Vagina (tissue), 2 donors: Measurements from ENCODE around the gene L1CAM.

ENCODE experiments used
- CTCF ChIP-seq, 3 experiments: fragments of 450-650 bp in 2 of 3; fragments of 200-600 bp in 1 of 3; sonication (generic) in 1 of 3; IDR thresholded peaks; one replicate each; pipeline ENCODE4 v1.5.1; 2017 to 2019; ENCODE audit warnings: antibody characterized with exemption in 3 of 3, mild to moderate bottlenecking in 2 of 3, moderate library complexity in 2 of 3
- POLR2A ChIP-seq, 2 donors: fragments of 450-650 bp; IDR thresholded peaks; one replicate each; pipeline ENCODE4 v1.6.1; 2017; ENCODE audit warnings: antibody characterized with exemption in 2 of 2, mild to moderate bottlenecking in 2 of 2, moderate library complexity in 2 of 2
- POLR2AphosphoS5 ChIP-seq, 2 donors: sonication (generic); formaldehyde crosslinking; IDR thresholded peaks; one replicate each; pipeline ENCODE4 v1.9.0; 2017; ENCODE audit warnings: antibody characterized with exemption in 2 of 2, mild to moderate bottlenecking in 2 of 2, low read depth in 1 of 2; ENCODE audit not compliant: insufficient read depth in 1 of 2

GRCh38 chrX:153882557-153882956 is 3.4 kb downstream of the L1CAM start:
- no peak for TF ChIP-seq CTCF (IDR thresholded peaks at IDR 0.05)
- TF ChIP-seq POLR2A (IDR thresholded peaks at IDR 0.05) = no peak
- TF ChIP-seq POLR2AphosphoS5 (IDR thresholded peaks at IDR 0.05; ENCODE audit: insufficient read depth in 1 of 2, low read depth in 1 of 2) = no peak
